ENCODE measurements around the gene NOTCH4. TPM values are rescaled to one million over a fixed set of nuclear protein-coding genes. Genes with fewer than 3 reads are reported as not detected.

The NOTCH4 gene
- total and polyA plus RNA-seq, 2 experiments from 2014 or later: 2.7 to 2.8 TPM

DNA sequence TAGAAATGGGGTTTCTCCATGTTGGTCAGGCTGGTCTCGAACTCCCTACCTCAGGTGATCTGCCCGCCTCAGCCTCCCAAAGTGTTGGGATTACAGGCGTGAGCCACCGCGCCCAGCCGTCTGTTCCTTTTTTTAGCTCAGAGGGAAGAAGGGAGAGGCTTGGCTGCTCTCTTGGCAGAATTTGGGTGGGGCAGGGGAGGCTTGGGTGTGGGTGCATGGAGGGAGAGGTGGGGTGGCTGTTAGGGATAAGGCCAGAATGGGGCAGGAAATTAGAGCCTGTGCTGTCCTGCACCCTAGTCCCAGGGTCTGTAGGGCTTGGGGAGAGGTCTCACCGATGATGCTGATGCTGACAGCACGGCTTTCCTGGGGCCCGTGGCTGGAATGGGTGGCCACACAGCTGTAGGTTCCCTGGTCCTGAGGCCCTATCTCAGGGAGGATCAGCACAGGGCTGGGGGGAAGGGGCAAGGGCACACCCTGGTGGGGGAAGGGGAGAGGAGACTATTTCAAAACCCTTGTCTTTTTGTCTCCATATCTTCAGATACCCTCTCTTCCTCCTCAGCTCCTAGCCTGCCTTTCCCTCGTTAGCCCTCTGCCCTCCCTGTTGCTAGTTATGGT, 41.8 kb downstream of the NOTCH4 start:
- no peak for DNase-seq (ENCODE audit: low spot score)

DNA sequence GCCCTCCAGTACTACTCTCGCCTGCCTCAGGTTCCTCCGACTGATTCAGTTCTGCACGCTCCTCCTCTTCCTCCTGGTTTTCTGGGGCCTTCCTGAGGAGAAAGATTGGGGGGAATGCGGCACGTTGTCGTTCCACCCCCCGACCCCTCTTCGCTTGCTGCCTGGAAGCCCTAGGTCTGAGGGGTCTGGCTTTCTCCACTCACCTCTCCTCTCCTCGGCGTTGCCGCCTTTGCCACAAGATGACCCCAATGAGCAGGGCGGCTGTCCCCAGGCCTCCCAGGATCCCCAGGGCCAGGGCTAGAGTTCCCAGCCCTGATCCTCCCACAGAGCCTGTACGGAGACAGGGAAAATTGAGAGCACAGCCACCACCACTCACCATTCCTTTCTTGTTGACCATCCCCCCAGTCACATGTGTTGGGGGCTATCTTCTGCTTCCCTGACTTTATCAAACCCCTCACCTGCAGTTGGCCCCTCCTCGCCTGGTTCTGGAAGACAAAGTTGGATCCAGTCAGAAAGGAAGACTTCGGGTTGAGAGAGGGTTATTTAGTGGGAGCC, 42.6 kb downstream of the NOTCH4 start:
- DNase-seq (ENCODE audit: low spot score) (no peak), ATAC-seq (no peak)
- H3K27ac Mint-ChIP-seq: no peak overlapping the region; the same call in 1 of the 2 replicates
- H3K27me3 Mint-ChIP-seq (ENCODE audit: insufficient read depth, low read depth, poor library complexity): peaks cover 23% of the 10 kb centered on the region
- H3K9me3 Mint-ChIP-seq: no peaks in the 10 kb centered on the region
- H4K20me1 ChIP-seq (replicated peaks; ENCODE audit: insufficient read depth): no peaks in the 10 kb centered on the region
- peaks cover 54% of the 10 kb centered on the region for H3K36me3 Mint-ChIP-seq (ENCODE audit: low read depth)
- peaks cover 13% of the 10 kb centered on the region for H3K79me2 ChIP-seq (replicated peaks; ENCODE audit: insufficient read depth)
- no peak overlapping the region for H3K27ac ChIP-seq (ENCODE audit: low read depth)
- H3K36me3 ChIP-seq (ENCODE audit: insufficient read depth): peaks cover 2% of the 10 kb centered on the region; the same call in 1 of the 2 replicates
- no peak overlapping the region for H3K4me3 ChIP-seq
- no peaks in the 10 kb centered on the region for H3K27me3 ChIP-seq (ENCODE audit: insufficient read depth)
- no peak overlapping the region for H3K4me2 ChIP-seq
- 0 out of 3 replicates have a peak overlapping the region, but pooled peaks have one; percentile 6 for H3K4me3 Mint-ChIP-seq
- no peaks in the 10 kb centered on the region for H3K9me2 ChIP-seq (ENCODE audit: insufficient read depth)
- H3K4me1 ChIP-seq (ENCODE audit: insufficient read depth): peaks cover 13% of the 10 kb centered on the region; the same call in 1 of the 2 replicates
- H2AFZ ChIP-seq: no peak overlapping the region
- H3K4me1 Mint-ChIP-seq: peaks cover 36% of the 10 kb centered on the region
- peaks cover 12% of the 10 kb centered on the region for H3F3A ChIP-seq (replicated peaks; ENCODE audit: low read depth)
- TF ChIP-seq CREB1 (CRISPR knock-in tag; IDR thresholded peaks at IDR 0.05; ENCODE audit: low read depth): no peak
- no peak for TF ChIP-seq EZH2 (IDR thresholded peaks at IDR 0.05; ENCODE audit: low read depth, unreplicated experiment)
- no peak for TF ChIP-seq NANOG (IDR thresholded peaks at IDR 0.05; ENCODE audit: borderline replicate concordance)
- TF ChIP-seq, protein P1, sequence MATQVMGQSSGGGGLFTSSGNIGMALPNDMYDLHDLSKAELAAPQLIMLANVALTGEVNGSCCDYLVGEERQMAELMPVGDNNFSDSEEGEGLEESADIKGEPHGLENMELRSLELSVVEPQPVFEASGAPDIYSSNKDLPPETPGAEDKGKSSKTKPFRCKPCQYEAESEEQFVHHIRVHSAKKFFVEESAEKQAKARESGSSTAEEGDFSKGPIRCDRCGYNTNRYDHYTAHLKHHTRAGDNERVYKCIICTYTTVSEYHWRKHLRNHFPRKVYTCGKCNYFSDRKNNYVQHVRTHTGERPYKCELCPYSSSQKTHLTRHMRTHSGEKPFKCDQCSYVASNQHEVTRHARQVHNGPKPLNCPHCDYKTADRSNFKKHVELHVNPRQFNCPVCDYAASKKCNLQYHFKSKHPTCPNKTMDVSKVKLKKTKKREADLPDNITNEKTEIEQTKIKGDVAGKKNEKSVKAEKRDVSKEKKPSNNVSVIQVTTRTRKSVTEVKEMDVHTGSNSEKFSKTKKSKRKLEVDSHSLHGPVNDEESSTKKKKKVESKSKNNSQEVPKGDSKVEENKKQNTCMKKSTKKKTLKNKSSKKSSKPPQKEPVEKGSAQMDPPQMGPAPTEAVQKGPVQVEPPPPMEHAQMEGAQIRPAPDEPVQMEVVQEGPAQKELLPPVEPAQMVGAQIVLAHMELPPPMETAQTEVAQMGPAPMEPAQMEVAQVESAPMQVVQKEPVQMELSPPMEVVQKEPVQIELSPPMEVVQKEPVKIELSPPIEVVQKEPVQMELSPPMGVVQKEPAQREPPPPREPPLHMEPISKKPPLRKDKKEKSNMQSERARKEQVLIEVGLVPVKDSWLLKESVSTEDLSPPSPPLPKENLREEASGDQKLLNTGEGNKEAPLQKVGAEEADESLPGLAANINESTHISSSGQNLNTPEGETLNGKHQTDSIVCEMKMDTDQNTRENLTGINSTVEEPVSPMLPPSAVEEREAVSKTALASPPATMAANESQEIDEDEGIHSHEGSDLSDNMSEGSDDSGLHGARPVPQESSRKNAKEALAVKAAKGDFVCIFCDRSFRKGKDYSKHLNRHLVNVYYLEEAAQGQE (IDR thresholded peaks at IDR 0.05; ENCODE audit: unreplicated experiment): no peak
- no peak for TF ChIP-seq EZH2phosphoT487 (IDR thresholded peaks at IDR 0.05; ENCODE audit: unreplicated experiment)
- no peak for TF ChIP-seq POLR2AphosphoS5 (IDR thresholded peaks at IDR 0.05; ENCODE audit: low read depth)

More for the DNA sequence above, 41.8 kb downstream of the NOTCH4 start:
- H3K4me1 ChIP-seq (ENCODE audit: insufficient read depth): peaks cover 9% of the 10 kb centered on the region; the same call in 1 of the 2 replicates
- no peak overlapping the region for H3K4me3 Mint-ChIP-seq
- no peaks in the 10 kb centered on the region for H3K27me3 ChIP-seq (ENCODE audit: insufficient read depth)
- no peaks in the 10 kb centered on the region for H3K9me3 Mint-ChIP-seq
- H2AFZ ChIP-seq: no peak overlapping the region
- H3K4me2 ChIP-seq: no peak overlapping the region
- H3K9me2 ChIP-seq (ENCODE audit: insufficient read depth): no peaks in the 10 kb centered on the region
- peaks cover 19% of the 10 kb centered on the region for H3K27me3 Mint-ChIP-seq (ENCODE audit: insufficient read depth, low read depth, poor library complexity)
- TF ChIP-seq, protein P2, sequence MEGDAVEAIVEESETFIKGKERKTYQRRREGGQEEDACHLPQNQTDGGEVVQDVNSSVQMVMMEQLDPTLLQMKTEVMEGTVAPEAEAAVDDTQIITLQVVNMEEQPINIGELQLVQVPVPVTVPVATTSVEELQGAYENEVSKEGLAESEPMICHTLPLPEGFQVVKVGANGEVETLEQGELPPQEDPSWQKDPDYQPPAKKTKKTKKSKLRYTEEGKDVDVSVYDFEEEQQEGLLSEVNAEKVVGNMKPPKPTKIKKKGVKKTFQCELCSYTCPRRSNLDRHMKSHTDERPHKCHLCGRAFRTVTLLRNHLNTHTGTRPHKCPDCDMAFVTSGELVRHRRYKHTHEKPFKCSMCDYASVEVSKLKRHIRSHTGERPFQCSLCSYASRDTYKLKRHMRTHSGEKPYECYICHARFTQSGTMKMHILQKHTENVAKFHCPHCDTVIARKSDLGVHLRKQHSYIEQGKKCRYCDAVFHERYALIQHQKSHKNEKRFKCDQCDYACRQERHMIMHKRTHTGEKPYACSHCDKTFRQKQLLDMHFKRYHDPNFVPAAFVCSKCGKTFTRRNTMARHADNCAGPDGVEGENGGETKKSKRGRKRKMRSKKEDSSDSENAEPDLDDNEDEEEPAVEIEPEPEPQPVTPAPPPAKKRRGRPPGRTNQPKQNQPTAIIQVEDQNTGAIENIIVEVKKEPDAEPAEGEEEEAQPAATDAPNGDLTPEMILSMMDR (conservative IDR thresholded peaks at IDR 0.05; ENCODE audit: low read depth in 2 of 2): 0 out of 4 replicates have a peak, but pooled peaks of 1 of the 2 experiments have one; percentile 13
- TF ChIP-seq, protein P3, sequence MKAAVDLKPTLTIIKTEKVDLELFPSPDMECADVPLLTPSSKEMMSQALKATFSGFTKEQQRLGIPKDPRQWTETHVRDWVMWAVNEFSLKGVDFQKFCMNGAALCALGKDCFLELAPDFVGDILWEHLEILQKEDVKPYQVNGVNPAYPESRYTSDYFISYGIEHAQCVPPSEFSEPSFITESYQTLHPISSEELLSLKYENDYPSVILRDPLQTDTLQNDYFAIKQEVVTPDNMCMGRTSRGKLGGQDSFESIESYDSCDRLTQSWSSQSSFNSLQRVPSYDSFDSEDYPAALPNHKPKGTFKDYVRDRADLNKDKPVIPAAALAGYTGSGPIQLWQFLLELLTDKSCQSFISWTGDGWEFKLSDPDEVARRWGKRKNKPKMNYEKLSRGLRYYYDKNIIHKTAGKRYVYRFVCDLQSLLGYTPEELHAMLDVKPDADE (IDR thresholded peaks at IDR 0.05): no peak
- H3F3A ChIP-seq (replicated peaks; ENCODE audit: low read depth): peaks cover 14% of the 10 kb centered on the region
- no peaks in the 10 kb centered on the region for H4K20me1 ChIP-seq (replicated peaks; ENCODE audit: insufficient read depth)
- ATAC-seq: no peak
- peaks cover 2% of the 10 kb centered on the region; the same call in 1 of the 2 replicates for H3K36me3 ChIP-seq (ENCODE audit: insufficient read depth)
- H3K27ac ChIP-seq (ENCODE audit: low read depth): no peak overlapping the region
- no peak overlapping the region for H3K27ac Mint-ChIP-seq
- H3K79me2 ChIP-seq (replicated peaks; ENCODE audit: insufficient read depth): peaks cover 13% of the 10 kb centered on the region
- H3K4me3 ChIP-seq: no peak overlapping the region
- peaks cover 35% of the 10 kb centered on the region for H3K4me1 Mint-ChIP-seq
- H3K36me3 Mint-ChIP-seq (ENCODE audit: low read depth): peaks cover 62% of the 10 kb centered on the region

Data from GM23338 (cell line).